NOMO-1 treated with dmso at 0.1 percent for 144 hours (cell line): ENCODE data around the gene FZD2.
"Not testable (repeated sequence)": the region's sequence is repeated elsewhere in the genome, so short reads cannot be mapped to it uniquely, and the experiment has no call there.

Source experiments
- DNase-seq: peaks from one replicate; lab custom pipeline; 2025; ENCODE audit not compliant: unreplicated experiment; lab: John Stamatoyannopoulos, UW

FZD2 gene

GRCh38 chr17:44556832-44557606, at the start of gene FZD2:
Gene FZD2 (plus strand): TSS chr17:44557484. CDS start chr17:44557689, 205 bp downstream.
- peak; percentile 98 for DNase-seq

GRCh38 chr17:44511241-44512134, 45.8 kb upstream of the FZD2 start:
- not testable (repeated sequence) for DNase-seq

- DNase-seq, result no peak
Measured at GRCh38 chr17:44518032-44518431, 39.3 kb upstream of the FZD2 start.

- peak; percentile 56 for DNase-seq
Measured at GRCh38 chr17:44522883-44523671, 34.2 kb upstream of the FZD2 start.

- no peak for DNase-seq
Measured at GRCh38 chr17:44523672-44523972, 33.7 kb upstream of the FZD2 start.

- no peak for DNase-seq
Measured at GRCh38 chr17:44527102-44527501, 30.2 kb upstream of the FZD2 start.

- no peak for DNase-seq
Measured at GRCh38 chr17:44527954-44528353, 29.3 kb upstream of the FZD2 start.

GRCh38 chr17:44529864-44530263, 27.4 kb upstream of the FZD2 start:
- DNase-seq, result no peak

- DNase-seq, result no peak
Measured at GRCh38 chr17:44530896-44531418, 26.3 kb upstream of the FZD2 start.

GRCh38 chr17:44533533-44534246, 23.6 kb upstream of the FZD2 start:
- DNase-seq, result peak; percentile 76

- no peak for DNase-seq
Measured at GRCh38 chr17:44536090-44536953, 21.0 kb upstream of the FZD2 start.

GRCh38 chr17:44537922-44538321, 19.4 kb upstream of the FZD2 start:
- not testable (repeated sequence) for DNase-seq

- no peak for DNase-seq
Measured at GRCh38 chr17:44539673-44540072, 17.6 kb upstream of the FZD2 start.

- DNase-seq, result no peak
Measured at GRCh38 chr17:44540246-44541084, 16.8 kb upstream of the FZD2 start.

- no peak for DNase-seq
Measured at GRCh38 chr17:44541884-44542581, 15.3 kb upstream of the FZD2 start.

- no peak for DNase-seq
Measured at GRCh38 chr17:44543213-44543904, 13.9 kb upstream of the FZD2 start.

GRCh38 chr17:44543905-44544523, 13.3 kb upstream of the FZD2 start:
- no peak for DNase-seq
